Fibroblast of skin of right quadriceps (primary cell): ENCODE data around the gene MANSC1.
"Not testable (repeated sequence)": the region's sequence is repeated elsewhere in the genome, so short reads cannot be mapped to it uniquely, and the experiment has no call there.

Experiments
- DNase-seq: peaks from one replicate; pipeline ENCODE4 v3.0.0-alpha.2; 2013

Gene MANSC1

DNA sequence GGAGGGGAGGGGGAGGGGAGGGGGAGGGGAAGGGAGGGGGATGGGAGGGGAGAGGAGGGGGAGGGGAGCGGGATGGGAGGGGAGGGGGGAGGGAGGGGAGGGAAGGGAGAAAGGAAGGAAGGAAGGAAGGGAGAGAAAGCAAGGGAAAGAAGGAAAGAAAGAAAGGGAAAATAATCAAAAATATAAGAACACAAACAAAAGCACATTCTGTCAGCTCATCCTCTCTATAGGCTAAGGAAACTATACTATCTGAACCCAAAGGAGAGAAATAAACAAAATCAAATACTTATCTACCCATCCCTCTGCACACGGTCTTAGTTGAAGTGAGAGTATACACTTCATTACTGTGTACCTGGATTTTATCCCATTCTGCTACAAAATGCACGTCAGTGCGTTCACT, 26.9 kb downstream of the MANSC1 start:
- no peak for DNase-seq

DNA sequence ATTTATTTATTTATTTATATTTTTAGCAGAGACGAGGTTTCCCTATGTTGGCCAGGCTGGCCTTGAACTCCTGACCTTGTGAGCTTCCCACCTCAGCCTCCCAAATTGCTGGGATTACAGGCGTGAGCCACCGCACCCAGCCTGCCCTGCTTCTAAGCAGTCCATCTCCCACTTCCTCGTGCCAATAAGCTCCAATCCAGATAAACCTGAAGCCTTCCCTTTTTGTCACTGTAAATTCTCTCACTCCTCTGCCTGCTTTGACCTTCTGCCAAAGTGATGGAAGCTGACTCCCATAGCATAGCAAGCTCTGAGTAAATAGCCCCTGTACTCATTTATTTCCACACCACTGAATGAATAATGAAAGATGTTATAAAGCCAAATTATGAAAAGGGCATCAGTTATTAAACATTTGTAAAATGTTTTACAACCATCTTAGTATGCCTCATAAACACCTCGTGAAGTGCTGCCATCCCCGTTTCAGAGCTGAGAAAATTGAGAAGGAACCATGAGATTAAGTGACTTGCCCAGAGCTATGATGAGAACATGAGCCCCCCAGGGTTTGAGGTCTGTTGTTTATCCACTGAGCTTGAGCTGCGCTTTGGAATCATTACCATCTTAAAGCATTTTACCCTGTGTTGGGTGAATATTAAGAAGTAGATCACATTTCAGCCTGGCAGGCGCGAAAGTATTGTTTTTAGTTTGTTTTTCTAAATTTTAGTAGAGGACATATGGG, 30.4 kb downstream of the MANSC1 start:
- peak; percentile 37 for DNase-seq

DNA sequence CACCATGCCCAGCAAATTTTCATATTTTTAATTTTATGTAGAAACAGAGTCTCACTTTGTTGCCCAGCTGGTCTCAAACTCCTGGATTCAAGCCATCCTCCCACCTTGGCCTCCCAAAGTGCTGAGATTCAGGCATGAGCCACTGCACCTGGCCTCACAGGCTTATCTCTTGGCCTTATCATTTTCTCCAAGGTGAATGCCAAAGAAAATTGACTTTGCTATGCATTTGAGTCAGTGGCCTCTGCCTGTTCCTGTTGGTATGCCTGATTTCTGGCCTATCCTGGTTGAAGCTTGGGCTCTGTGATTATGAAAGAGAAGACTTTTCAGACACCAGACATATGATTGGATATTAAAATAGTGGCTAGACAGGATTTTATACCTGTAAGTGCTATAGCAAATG, 34.2 kb downstream of the MANSC1 start:
- DNase-seq, result no peak

DNA sequence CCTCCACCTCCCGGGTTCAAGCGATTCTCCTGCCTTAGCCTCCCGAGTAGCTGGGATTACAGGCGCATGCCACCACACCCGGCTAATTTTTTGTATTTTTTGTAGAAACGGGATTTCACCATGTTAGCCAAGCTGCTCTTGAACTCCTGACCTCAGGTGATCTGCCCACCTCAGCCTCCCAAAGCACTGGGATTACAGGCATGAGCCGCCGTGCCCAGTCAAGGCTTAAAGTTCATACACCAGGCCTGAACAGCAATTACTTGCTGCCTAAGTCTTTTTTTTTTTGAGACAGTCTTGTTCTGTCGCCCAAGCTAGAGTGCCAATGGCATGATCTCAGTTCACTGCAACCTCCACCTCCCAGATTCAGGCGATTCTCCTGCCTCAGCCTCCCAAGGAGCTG, 39.3 kb downstream of the MANSC1 start:
- not testable (repeated sequence) for DNase-seq

DNA sequence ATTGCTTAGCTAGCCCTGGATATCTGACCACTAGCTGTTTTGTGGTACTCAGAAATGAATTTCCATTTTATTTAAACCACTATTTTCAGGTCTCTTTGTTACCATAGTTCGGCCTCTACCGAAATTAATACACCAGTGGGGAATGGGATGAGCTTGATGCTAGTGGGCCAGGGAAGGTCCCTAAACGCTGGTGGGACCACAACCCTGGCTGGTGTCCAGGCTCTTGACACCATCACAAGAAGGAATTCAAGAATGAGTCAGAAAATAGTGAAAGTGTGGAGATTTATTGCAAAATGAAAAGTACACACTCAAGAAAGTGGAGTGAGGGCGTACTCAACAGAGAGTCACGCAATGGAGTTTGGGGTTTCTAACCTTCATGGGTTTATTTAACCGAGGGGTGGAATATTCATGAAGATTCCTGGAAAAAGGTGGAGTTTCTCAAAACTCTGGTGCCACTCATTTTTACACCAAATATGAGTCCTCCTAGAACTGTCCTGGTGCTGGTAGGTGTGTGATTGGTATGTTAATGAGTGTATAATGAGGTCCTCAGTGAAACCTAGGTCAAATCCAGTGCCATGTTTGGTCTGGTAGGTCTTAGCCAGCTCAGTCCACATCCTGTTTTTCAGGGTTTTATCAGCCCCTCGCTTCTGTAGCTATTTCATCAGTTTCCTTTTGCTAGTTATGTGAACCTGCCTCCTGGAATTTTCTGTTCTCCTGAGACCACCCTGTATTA, 44.3 kb downstream of the MANSC1 start:
- no peak for DNase-seq

DNA sequence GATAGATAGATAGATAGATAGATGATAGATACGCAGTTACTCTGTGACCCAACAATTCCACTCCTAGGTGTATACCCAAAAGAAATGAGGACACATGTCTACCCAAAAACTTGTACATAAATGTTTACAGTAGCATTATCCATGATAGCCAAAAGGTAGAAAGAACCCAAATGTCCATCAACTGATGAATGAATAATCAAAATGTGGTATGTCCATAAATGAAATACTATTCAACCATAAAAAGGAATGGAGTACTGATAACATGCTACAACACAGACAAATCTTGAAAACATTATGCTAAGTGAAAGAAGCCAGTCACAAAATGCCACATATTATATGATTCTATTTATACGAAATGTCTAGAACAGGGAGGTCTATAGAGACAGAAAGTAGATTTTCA, 47.1 kb downstream of the MANSC1 start:
- no peak for DNase-seq

DNA sequence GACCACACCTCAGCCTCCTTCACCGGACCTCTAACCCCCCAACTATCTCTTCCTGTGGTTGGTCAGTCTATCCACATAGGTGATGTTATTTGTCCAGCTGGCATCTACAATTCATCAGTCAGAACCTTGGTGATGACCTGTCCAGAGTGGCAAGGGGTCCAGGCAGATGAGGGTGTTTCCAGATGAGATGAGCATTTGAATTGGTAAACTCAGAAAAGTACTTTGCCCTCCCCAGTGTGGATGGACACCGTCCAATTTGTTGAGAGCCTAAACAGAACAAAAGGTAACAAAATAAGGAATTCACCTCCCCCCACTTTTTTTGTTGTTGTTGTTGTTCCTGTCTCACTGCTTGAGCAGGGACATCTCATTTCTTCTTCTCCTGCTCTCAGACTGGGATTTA, 48.9 kb downstream of the MANSC1 start:
- no peak for DNase-seq

DNA sequence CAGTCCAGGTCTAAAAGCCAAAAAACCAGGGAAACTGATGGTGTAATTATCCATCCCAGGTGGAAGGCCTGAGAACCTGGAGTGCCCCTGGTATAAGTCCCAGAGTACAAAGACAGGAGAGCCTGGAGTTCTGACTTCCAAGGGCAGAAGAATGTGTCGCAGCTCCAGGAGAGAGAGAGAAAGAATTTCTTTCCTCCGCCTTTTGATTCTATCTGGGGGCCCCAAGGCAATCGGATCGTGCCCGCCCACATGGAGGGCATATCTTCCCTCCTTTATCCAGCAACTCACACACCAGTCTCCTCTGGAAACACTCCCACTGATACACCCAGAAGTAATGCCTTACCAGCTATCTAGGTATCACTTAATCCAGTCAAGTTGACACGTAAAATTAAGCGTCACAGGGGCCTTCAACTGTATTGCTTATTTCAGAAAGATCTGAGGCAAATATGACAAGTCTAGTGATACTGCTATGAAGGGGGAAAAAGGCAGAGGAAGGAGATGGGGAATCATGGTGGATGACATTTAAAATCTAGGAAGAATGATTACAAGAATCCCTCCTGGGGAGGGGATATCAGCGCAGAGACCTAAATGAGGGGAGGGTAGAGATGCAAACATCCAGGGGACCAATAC, 52.7 kb downstream of the MANSC1 start:
- no peak for DNase-seq

DNA sequence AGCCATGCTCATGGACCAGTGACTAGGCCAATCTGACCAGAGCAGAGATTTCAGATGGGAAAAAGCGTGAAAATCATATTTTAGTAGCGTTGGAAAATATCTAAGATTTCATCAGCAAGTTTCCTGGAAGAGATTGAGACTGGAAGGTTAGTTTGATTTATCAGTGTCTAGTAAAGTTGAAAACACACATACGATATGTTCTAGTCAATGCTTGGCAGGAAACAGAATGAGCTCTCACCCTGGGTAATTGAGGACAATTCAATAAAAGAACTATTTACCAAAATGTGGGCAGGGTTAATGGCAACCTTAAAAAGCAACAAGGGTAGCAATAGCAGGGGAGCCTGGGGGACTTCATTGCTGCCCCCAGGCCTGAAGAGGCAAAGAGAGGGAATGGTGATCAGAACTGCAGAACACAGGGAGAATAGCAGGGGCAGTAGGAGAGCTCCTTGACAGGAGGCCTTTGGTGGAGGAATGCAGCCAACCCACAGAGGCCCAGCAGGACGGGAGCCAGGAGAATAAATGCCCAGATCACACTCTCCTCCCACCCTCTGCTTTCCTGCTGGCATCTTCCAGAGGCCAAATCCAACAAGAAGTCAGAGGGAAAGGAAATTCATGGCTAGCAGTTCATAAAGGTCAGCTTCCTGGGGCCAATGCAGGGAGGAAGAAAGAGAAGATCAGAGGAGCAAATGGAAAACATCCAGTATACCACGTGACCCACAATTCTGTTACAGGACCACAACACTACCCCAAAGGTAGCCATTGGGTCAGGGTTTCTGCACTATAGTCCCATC, 55.6 kb downstream of the MANSC1 start:
- no peak for DNase-seq

DNA sequence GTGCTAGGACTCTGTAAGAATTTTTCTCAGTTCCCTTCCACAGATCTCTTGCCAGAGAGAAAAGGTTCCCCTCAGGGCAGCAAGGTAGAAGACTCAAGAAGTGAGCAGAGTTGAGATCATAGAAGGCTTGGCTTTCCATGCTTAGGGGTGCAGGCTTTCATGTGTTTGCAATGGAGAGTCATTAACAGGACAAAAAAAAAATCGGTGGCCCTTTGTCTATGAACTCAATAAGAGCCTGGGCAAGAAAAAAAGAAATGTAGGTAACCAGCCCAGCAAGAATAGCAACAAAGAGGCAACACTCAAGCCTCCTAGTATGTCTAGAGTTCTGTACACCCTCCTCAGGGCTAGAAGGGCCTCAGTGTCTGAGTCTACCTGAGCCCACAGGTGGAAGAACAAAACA, 59.8 kb downstream of the MANSC1 start:
- DNase-seq, result no peak

DNA sequence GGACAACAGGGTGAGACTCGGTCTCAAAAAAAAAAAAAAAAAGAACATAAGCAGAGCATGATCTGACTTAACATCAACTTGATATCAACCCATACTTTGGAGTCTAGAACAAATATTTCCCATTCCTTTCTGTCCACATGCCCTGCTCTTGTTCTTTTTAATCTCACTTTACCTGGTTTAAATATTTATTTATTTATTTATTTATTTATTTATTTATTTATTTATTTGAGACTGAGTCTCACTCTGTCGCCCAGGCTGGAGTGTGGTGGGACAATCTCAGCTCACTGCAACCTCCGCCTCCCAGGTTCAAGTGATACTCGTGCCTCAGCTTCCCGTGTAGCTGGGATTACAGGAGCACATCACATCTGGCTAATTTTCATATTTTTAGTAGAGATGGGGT, 63.6 kb downstream of the MANSC1 start:
- no peak for DNase-seq

DNA sequence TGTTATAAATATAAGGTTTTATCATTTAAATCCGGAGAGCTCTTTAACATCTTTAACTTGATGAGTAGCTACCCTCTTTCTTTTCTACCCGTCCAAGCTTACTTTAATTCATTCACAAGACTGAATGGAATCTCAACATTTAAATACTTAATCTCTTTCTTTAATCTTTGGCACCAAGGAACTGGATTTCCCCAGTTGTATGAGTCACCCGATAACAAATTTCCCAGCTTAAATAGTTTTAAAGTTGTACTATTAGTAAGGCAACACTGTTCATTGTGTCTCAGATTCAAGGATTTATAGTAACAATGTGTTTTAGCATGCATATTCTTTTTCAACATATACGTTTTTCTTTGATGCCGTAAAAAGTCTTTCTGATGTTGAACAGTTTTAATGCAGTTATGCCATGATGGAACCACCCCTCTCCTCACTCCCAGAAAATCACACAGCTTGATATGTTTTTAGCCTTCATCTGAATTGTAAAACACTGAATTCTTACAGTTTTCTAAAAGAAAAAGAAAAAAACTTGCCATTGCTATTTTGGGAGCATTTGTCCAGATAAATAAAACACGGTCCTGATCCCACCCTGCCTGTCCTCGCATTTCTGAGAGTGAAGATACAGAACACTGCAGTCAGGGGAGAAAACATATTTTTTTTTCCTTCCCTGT, 67.1 kb downstream of the MANSC1 start:
- peak; percentile 72 for DNase-seq

DNA sequence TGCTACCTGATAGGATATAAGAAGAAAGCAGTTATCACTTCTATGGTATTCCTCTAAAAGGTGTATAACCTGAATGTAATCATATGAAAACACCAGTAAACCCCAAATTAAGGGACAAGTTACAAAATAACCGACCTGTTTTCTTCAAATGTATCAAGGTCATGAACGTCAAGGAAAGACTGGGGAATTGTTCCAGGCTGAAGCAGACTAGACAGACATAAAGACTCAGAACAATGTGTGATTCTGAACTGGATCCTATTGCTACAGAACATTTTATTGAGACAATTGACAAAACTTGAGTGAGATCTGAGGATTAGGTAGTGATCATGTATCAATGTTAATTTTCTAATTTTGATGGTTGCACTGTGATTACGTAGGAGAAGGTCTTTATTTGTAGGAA, 67.8 kb downstream of the MANSC1 start:
- no peak for DNase-seq

DNA sequence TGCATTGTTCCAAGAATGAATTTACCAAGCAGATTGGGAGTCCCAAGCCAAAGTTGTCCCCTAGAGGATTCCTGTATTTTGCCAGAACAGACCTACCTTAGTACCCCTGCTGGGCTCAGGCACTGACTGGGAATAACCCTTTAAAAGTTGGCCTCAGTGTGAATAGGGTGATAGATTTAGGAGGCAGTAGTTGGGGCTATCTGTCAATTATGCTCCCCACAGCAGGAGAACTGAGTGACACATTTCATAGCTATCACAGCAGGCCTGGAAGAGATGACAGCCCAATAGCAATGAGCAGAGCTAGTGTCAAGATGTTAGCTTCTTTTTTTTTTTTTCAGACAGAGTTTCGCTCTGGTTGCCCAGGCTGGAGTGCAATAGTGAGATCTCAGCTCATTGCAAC, 68.9 kb downstream of the MANSC1 start:
- no peak for DNase-seq

DNA sequence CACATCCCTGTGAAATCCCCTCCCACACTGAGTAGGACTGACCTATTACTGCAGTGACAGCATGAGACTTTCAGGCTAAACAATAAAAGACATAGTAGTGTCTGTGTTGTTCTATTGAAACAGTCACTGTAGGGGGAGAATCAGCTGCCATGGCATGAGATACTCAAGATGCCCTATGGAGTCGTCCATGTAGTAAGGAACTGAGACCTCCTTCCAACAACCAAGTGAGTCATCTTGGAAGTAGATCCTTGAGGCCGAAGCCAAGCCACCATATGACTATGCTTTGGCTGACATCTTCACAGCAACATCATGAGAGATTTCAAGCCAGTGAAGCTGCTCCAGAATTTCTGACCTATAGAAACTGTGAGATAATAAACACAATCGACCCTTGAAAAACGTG, 71.1 kb downstream of the MANSC1 start:
- DNase-seq, result no peak
